Measurements from ENCODE around the gene UBR3.

The UBR3 gene

GRCh38 chr2:169968743-169969142, 141.5 kb downstream of the UBR3 start:
- TF ChIP-seq CTCF (conservative IDR thresholded peaks at IDR 0.05), result no peak
- no peak overlapping the region for H3K27ac ChIP-seq

GRCh38 chr2:169975221-169975620, 148.0 kb downstream of the UBR3 start:
- no peak for TF ChIP-seq CTCF (conservative IDR thresholded peaks at IDR 0.05)
- no peak overlapping the region for H3K27ac ChIP-seq

GRCh38 chr2:169976335-169976851, 149.1 kb downstream of the UBR3 start:
- H3K27ac ChIP-seq, result no peak overlapping the region
- TF ChIP-seq CTCF (conservative IDR thresholded peaks at IDR 0.05), result no peak

GRCh38 chr2:169977530-169977929, 150.3 kb downstream of the UBR3 start:
- TF ChIP-seq CTCF (conservative IDR thresholded peaks at IDR 0.05), result no peak
- no peak overlapping the region for H3K27ac ChIP-seq

GRCh38 chr2:169978402-169979017, 151.3 kb downstream of the UBR3 start:
- TF ChIP-seq CTCF (conservative IDR thresholded peaks at IDR 0.05), result no peak
- no peak overlapping the region for H3K27ac ChIP-seq

GRCh38 chr2:169979025-169979424, 151.8 kb downstream of the UBR3 start:
- H3K27ac ChIP-seq, result no peak overlapping the region
- TF ChIP-seq CTCF (conservative IDR thresholded peaks at IDR 0.05), result no peak

GRCh38 chr2:169980001-169980400, 152.7 kb downstream of the UBR3 start:
- H3K27ac ChIP-seq, result no peak overlapping the region
- no peak for TF ChIP-seq CTCF (conservative IDR thresholded peaks at IDR 0.05)

Data from VCaP (cell line).